Panc1 (cell line): ENCODE measurements around the gene CBARP. TPM values are rescaled to one million over a fixed set of nuclear protein-coding genes. Genes with fewer than 3 reads are reported as not detected.

ENCODE experiments used
- ATAC-seq: fragments of 200-7000 bp; cut with Tn5 transposase; 2 replicates; pipeline ENCODE4 v1.9.1; 2020; ENCODE audit warnings: mild to moderate bottlenecking, moderate library complexity
- BruUV-seq: library from RNA; stranded (reverse); fragments of 400-500 nt; replicated peaks from 2 replicates; lab custom pipeline; 2021; lab: Mats Ljungman, UMichigan
- CTCF ChIA-PET: fragments of 300-600 bp; sonication (Branson Sonifier 250); formaldehyde crosslinking; loops from one replicate; lab custom pipeline; 2022; ENCODE audit warnings: antibody characterized with exemption; lab: Charles Lee
- POLR2A ChIA-PET: fragments of 300-600 bp; sonication (Branson Sonifier 250); formaldehyde crosslinking; loops from one replicate; lab custom pipeline; 2022; ENCODE audit warnings: antibody characterized with exemption; lab: Charles Lee
- DNase-seq: peaks from one replicate; pipeline ENCODE4 v3.0.0-alpha.2; 2010; ENCODE audit warnings: low read depth, low spot score
- H3K27ac ChIP-seq: 2 replicates; pipeline ENCODE4 v1.5.1; 2011; ENCODE audit warnings: mild to moderate bottlenecking, low read length, inconsistent platforms
- H3K27me3 ChIP-seq: fragments of 200-500 bp; sonication (Bioruptor generic); 2 replicates; pipeline ENCODE4 v1.6.0; 2014; ENCODE audit warnings: low read length, inconsistent platforms; ENCODE audit not compliant: control insufficient read depth, insufficient read depth
- H3K36me3 ChIP-seq: fragments of 200-500 bp; sonication (Bioruptor generic); 2 replicates; pipeline ENCODE4 v1.5.1; 2014; ENCODE audit warnings: inconsistent platforms, mild to moderate bottlenecking, low read length, moderate library complexity; ENCODE audit not compliant: control insufficient read depth, insufficient read depth
- H3K4me1 ChIP-seq: 2 replicates; pipeline ENCODE4 v1.5.1; 2011; ENCODE audit warnings: inconsistent platforms, mild to moderate bottlenecking, low read length, moderate library complexity; ENCODE audit not compliant: control insufficient read depth, insufficient read depth
- H3K4me3 ChIP-seq, 2 experiments: 2 replicates each; pipeline ENCODE4 v1.5.1; 2011 to 2012; ENCODE audit warnings: low read depth in 2 of 2, low read length in 2 of 2, mild to moderate bottlenecking in 2 of 2, inconsistent platforms in 1 of 2, moderate library complexity in 1 of 2
- H3K9me3 ChIP-seq: fragments of 200-500 bp; sonication (Bioruptor generic); 2 replicates; pipeline ENCODE4 v1.5.1; 2014; ENCODE audit warnings: low read depth, mild to moderate bottlenecking, inconsistent platforms, low read length, moderate library complexity; ENCODE audit not compliant: control insufficient read depth, insufficient read depth
- POLR2AphosphoS5 ChIP-seq: IDR thresholded peaks from 2 replicates; pipeline ENCODE4 v1.6.1; 2012; ENCODE audit warnings: mild to moderate bottlenecking, low read depth, low read length, moderate library complexity
- SIN3A ChIP-seq: IDR thresholded peaks from 2 replicates; pipeline ENCODE4 v1.6.1; 2012; ENCODE audit warnings: low read depth, mild to moderate bottlenecking, low read length, moderate library complexity, borderline replicate concordance; ENCODE audit not compliant: insufficient read depth
- TCF7L2 ChIP-seq: IDR thresholded peaks from 2 replicates; pipeline ENCODE4 v1.6.1; 2011; ENCODE audit warnings: mild to moderate bottlenecking, low read depth, low read length, inconsistent platforms
- in situ Hi-C: cut with HindIII; loops from 2 replicates; pipeline ENCODE4 v1.10.0; 2016; ENCODE audit warnings: low sequenced_read_pairs, low pct_unique_long_range_greater_than_20kb
- intact Hi-C: fragments of 100-400 bp; cut with micrococcal nuclease; formaldehyde crosslinking; loops from one replicate; pipeline ENCODE4 v1.10.0; 2022; ENCODE audit not compliant: unreplicated experiment
- total RNA-seq: library from RNA; stranded (reverse); gene quantifications from one replicate; pipeline ENCODE4 v1.2.1, GENCODE V29; 2021; ENCODE audit not compliant: unreplicated experiment
- TF ChIP-seq, protein P1 (sequence below): fragments of 450-650 bp; IDR thresholded peaks from 2 replicates; pipeline ENCODE4 v1.5.1; 2017; ENCODE audit warnings: mild to moderate bottlenecking
- TF ChIP-seq, protein P2 (sequence below), 2 experiments: IDR thresholded peaks; 2 replicates each; pipeline ENCODE4 v1.6.1; 2011 to 2012; ENCODE audit warnings: low read depth in 2 of 2, control low read depth in 1 of 2, low read length in 1 of 2, mild to moderate bottlenecking in 1 of 2, moderate library complexity in 1 of 2; ENCODE audit not compliant: insufficient read depth in 1 of 2

Gene CBARP
- total RNA-seq, 1 experiment from 2014 or later: 14.5 TPM

DNA sequence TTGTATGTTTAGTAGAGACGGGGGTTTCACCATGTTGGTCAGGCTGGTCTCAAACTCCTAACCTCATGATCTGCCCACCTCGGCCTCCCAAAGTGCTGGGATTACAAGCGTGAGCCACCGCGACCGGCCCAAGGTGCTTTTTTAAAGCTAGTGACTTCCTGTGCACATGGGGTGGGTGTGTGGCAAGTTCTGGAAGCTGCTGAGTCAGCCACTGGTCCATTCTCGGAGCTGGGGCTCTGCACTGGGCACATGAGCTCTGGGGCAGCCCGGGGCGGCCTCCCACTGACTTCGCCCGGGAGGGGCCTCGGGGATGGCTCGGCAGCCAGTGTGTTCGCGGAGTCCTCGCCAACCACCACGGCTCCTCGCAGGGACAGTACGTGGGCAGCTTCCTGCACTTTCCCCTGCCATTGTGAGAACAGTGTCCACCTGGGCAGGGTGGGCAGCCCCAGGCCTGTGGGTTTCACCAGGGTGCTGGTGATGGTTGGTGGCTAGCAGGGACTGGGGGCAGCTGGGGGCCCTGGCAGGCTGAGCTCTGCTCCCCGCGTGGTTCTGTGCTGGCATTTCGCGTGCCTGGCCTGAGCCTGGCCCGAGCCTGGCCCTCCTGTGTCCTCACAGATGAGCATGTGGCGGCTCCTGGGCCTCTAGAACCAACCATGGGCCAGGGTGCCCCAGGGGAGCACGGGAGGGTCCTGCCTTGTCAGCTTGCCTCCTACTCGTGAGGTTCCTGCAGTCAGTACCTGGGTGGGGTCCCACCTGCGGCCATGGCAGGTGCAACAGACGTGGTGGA, 12.2 kb downstream of the CBARP start:
- no peak overlapping the region for H3K27ac ChIP-seq
- H3K4me3 ChIP-seq: no peak overlapping the region
- in situ Hi-C loops: no loop called here
- ChIA-PET POLR2A (no interaction called here), CTCF (no interaction called here)
- no peaks in the 10 kb centered on the region for H3K27me3 ChIP-seq
- no peak for DNase-seq
- intact Hi-C loops: no loop called here
- H3K9me3 ChIP-seq: no peaks in the 10 kb centered on the region
- no peaks in the 10 kb centered on the region for H3K4me1 ChIP-seq
- TF ChIP-seq, protein P1, sequence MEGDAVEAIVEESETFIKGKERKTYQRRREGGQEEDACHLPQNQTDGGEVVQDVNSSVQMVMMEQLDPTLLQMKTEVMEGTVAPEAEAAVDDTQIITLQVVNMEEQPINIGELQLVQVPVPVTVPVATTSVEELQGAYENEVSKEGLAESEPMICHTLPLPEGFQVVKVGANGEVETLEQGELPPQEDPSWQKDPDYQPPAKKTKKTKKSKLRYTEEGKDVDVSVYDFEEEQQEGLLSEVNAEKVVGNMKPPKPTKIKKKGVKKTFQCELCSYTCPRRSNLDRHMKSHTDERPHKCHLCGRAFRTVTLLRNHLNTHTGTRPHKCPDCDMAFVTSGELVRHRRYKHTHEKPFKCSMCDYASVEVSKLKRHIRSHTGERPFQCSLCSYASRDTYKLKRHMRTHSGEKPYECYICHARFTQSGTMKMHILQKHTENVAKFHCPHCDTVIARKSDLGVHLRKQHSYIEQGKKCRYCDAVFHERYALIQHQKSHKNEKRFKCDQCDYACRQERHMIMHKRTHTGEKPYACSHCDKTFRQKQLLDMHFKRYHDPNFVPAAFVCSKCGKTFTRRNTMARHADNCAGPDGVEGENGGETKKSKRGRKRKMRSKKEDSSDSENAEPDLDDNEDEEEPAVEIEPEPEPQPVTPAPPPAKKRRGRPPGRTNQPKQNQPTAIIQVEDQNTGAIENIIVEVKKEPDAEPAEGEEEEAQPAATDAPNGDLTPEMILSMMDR: no peak
- no peak for TF ChIP-seq POLR2AphosphoS5
- TF ChIP-seq TCF7L2: no peak
- BruUV-seq: no TSS peak
- no peaks in the 10 kb centered on the region for H3K36me3 ChIP-seq
- no peak for ATAC-seq

DNA sequence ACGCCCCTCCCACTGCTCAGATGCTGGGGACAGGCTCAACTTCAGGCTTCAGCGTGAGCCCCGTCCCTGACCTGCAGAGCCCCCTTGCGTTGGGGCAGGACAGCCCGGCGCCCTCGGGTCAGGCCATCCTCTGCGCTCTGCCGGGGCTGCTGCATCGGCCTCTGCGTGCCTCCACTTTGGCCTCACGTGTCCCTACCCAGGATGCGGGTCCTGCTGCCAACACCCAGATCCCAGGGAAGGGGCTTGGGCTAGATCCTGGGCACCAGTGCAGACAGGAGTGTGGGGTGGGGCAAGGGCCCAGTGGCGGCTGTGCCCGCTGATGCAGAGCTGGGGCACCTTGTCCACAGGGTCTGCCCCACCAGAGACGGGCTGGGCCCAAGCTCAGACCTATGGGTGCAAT, 13.0 kb downstream of the CBARP start:
- H3K36me3 ChIP-seq: no peaks in the 10 kb centered on the region
- in situ Hi-C loops: no loop called here
- POLR2A ChIA-PET: no interaction called here
- no peaks in the 10 kb centered on the region for H3K27me3 ChIP-seq
- H3K9me3 ChIP-seq: no peaks in the 10 kb centered on the region
- intact Hi-C loops: no loop called here
- CTCF ChIA-PET: no interaction called here
- BruUV-seq: no TSS peak
- no peaks in the 10 kb centered on the region; the same call in 1 of the 2 replicates for H3K4me1 ChIP-seq
- no peak for ATAC-seq
- TF ChIP-seq, protein P2, sequence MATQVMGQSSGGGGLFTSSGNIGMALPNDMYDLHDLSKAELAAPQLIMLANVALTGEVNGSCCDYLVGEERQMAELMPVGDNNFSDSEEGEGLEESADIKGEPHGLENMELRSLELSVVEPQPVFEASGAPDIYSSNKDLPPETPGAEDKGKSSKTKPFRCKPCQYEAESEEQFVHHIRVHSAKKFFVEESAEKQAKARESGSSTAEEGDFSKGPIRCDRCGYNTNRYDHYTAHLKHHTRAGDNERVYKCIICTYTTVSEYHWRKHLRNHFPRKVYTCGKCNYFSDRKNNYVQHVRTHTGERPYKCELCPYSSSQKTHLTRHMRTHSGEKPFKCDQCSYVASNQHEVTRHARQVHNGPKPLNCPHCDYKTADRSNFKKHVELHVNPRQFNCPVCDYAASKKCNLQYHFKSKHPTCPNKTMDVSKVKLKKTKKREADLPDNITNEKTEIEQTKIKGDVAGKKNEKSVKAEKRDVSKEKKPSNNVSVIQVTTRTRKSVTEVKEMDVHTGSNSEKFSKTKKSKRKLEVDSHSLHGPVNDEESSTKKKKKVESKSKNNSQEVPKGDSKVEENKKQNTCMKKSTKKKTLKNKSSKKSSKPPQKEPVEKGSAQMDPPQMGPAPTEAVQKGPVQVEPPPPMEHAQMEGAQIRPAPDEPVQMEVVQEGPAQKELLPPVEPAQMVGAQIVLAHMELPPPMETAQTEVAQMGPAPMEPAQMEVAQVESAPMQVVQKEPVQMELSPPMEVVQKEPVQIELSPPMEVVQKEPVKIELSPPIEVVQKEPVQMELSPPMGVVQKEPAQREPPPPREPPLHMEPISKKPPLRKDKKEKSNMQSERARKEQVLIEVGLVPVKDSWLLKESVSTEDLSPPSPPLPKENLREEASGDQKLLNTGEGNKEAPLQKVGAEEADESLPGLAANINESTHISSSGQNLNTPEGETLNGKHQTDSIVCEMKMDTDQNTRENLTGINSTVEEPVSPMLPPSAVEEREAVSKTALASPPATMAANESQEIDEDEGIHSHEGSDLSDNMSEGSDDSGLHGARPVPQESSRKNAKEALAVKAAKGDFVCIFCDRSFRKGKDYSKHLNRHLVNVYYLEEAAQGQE (IDR thresholded peaks at IDR 0.05; ENCODE audit: insufficient read depth in 1 of 2, low read depth in 2 of 2, low read length in 1 of 2): no peak
- TF ChIP-seq SIN3A (no peak), TCF7L2 (no peak), POLR2AphosphoS5 (no peak)
- TF ChIP-seq, protein P1: no peak
- DNase-seq: no peak
- H3K27ac ChIP-seq: no peak overlapping the region
- H3K4me3 ChIP-seq: no peak overlapping the region
